Measurements from ENCODE around the gene HMGB4. TPM values are rescaled to one million over a fixed set of nuclear protein-coding genes. Genes with fewer than 3 reads are reported as not detected.

The HMGB4 gene
- total RNA-seq, 1 donor, result not detected

DNA sequence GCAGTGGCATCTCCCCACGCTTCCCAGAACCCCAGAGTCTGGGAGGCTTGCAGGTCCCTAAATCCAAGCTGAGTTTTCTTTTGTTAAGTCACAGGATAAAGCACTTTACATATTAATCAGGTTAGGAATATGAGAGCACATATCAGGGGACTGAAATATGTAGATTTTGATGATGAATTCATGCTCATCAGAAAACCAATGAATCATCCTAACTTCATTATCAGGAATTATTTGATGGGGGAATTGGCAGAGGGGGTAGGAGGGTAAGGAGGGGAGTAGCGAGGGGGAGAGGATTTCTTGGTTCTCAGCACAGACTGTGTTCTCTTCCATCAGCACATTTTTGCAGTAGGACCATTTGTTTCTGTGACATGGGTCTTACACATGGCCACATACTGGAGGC, 32.1 kb downstream of the HMGB4 start:
- no peak overlapping the region for H3K27ac ChIP-seq (ENCODE audit: low read depth, low read length)
- H3K9me3 ChIP-seq (ENCODE audit: low read depth, low read length), result peaks cover 2% of the 10 kb centered on the region
- H3K27me3 ChIP-seq (ENCODE audit: insufficient read depth, low read length), result no peaks in the 10 kb centered on the region
- no peak overlapping the region for H3K4me2 ChIP-seq (ENCODE audit: insufficient read depth, low read length)
- H4K20me1 ChIP-seq (ENCODE audit: insufficient read depth, low read length), result no peaks in the 10 kb centered on the region
- H2AFZ ChIP-seq (ENCODE audit: low read length), result no peak overlapping the region
- TF ChIP-seq, protein P1, sequence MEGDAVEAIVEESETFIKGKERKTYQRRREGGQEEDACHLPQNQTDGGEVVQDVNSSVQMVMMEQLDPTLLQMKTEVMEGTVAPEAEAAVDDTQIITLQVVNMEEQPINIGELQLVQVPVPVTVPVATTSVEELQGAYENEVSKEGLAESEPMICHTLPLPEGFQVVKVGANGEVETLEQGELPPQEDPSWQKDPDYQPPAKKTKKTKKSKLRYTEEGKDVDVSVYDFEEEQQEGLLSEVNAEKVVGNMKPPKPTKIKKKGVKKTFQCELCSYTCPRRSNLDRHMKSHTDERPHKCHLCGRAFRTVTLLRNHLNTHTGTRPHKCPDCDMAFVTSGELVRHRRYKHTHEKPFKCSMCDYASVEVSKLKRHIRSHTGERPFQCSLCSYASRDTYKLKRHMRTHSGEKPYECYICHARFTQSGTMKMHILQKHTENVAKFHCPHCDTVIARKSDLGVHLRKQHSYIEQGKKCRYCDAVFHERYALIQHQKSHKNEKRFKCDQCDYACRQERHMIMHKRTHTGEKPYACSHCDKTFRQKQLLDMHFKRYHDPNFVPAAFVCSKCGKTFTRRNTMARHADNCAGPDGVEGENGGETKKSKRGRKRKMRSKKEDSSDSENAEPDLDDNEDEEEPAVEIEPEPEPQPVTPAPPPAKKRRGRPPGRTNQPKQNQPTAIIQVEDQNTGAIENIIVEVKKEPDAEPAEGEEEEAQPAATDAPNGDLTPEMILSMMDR (IDR thresholded peaks at IDR 0.05; ENCODE audit: extremely low read depth, low read depth, low read length), result no peak
- no peaks in the 10 kb centered on the region for H3K36me3 ChIP-seq (ENCODE audit: insufficient read depth, low read length)
- H3K79me2 ChIP-seq (ENCODE audit: insufficient read depth, low read length), result no peaks in the 10 kb centered on the region
- H3K4me1 ChIP-seq (ENCODE audit: insufficient read depth, low read length), result no peaks in the 10 kb centered on the region
- no peak overlapping the region for H3K4me3 ChIP-seq (ENCODE audit: insufficient read depth, low read length)
- DNase-seq (ENCODE audit: insufficient read length, low spot score, missing footprints), result no peak

DNA sequence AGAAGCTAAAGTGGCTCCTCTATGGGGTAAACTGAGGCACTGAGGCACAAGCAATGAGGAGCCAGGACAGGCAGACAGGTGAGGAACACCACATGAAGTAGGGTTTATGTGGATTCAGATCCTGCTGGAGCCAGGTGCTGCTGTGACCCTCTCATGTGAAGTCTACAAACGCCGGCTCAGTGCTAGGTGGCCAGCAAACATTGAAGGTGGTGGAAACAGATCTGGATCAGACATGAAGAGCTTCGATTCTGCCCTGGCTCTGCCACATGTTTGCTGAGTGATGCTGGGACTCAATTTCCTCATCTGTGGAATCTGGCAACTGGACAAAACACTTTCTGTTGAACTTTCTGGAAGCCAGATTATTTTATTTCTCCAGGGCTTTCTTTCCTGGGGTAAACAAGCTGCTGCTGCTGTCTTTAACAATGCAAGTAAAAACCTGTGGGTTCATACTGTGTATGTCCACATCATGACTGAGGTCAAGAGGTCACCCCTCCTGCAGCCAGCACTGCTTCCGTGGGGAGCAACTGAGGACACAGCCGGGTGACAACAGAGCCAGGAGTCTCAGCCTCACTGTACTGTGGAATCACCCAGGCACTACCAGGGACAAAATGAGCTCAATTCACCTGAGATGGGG, 33.3 kb downstream of the HMGB4 start:
- H3K27me3 ChIP-seq (ENCODE audit: insufficient read depth, low read length), result no peaks in the 10 kb centered on the region
- no peak overlapping the region for H3K4me2 ChIP-seq (ENCODE audit: insufficient read depth, low read length)
- H3K4me1 ChIP-seq (ENCODE audit: insufficient read depth, low read length), result no peaks in the 10 kb centered on the region
- no peaks in the 10 kb centered on the region for H3K79me2 ChIP-seq (ENCODE audit: insufficient read depth, low read length)
- H3K9me3 ChIP-seq (ENCODE audit: low read depth, low read length), result peaks cover 2% of the 10 kb centered on the region
- no peaks in the 10 kb centered on the region for H4K20me1 ChIP-seq (ENCODE audit: insufficient read depth, low read length)
- H3K36me3 ChIP-seq (ENCODE audit: insufficient read depth, low read length), result no peaks in the 10 kb centered on the region
- DNase-seq (ENCODE audit: insufficient read length, low spot score, missing footprints), result no peak
- no peak overlapping the region for H2AFZ ChIP-seq (ENCODE audit: low read length)
- TF ChIP-seq, protein P1 (IDR thresholded peaks at IDR 0.05; ENCODE audit: extremely low read depth, low read depth, low read length), result no peak
- H3K27ac ChIP-seq (ENCODE audit: low read depth, low read length), result no peak overlapping the region
- H3K4me3 ChIP-seq (ENCODE audit: insufficient read depth, low read length), result no peak overlapping the region

- no peak for DNase-seq (ENCODE audit: insufficient read length, low spot score, missing footprints)
- Histone ChIP-seq H3K79me2 (ENCODE audit: insufficient read depth, low read length) (no peaks in the 10 kb centered on the region), H3K9me3 (ENCODE audit: low read depth, low read length) (peaks cover 2% of the 10 kb centered on the region), H3K27me3 (ENCODE audit: insufficient read depth, low read length) (no peaks in the 10 kb centered on the region), H3K4me3 (ENCODE audit: insufficient read depth, low read length) (no peak overlapping the region), H3K36me3 (ENCODE audit: insufficient read depth, low read length) (no peaks in the 10 kb centered on the region), H2AFZ (ENCODE audit: low read length) (no peak overlapping the region), H3K4me2 (ENCODE audit: insufficient read depth, low read length) (no peak overlapping the region), H3K27ac (ENCODE audit: low read depth, low read length) (no peak overlapping the region), H3K4me1 (ENCODE audit: insufficient read depth, low read length) (no peaks in the 10 kb centered on the region), H4K20me1 (ENCODE audit: insufficient read depth, low read length) (no peaks in the 10 kb centered on the region)
- TF ChIP-seq, protein P1 (IDR thresholded peaks at IDR 0.05; ENCODE audit: extremely low read depth, low read depth, low read length), result no peak
Measured at GRCh38 chr1:33898406-33898805, 34.5 kb downstream of the HMGB4 start.

- Histone ChIP-seq H4K20me1 (ENCODE audit: insufficient read depth, low read length) (no peaks in the 10 kb centered on the region), H3K4me3 (ENCODE audit: insufficient read depth, low read length) (no peak overlapping the region), H3K27me3 (ENCODE audit: insufficient read depth, low read length) (no peaks in the 10 kb centered on the region), H3K9me3 (ENCODE audit: low read depth, low read length) (peaks cover 2% of the 10 kb centered on the region), H3K4me1 (ENCODE audit: insufficient read depth, low read length) (no peaks in the 10 kb centered on the region), H3K27ac (ENCODE audit: low read depth, low read length) (no peak overlapping the region), H2AFZ (ENCODE audit: low read length) (no peak overlapping the region), H3K4me2 (ENCODE audit: insufficient read depth, low read length) (no peak overlapping the region), H3K79me2 (ENCODE audit: insufficient read depth, low read length) (no peaks in the 10 kb centered on the region), H3K36me3 (ENCODE audit: insufficient read depth, low read length) (no peaks in the 10 kb centered on the region)
- no peak for DNase-seq (ENCODE audit: insufficient read length, low spot score, missing footprints)
- TF ChIP-seq, protein P1 (IDR thresholded peaks at IDR 0.05; ENCODE audit: extremely low read depth, low read depth, low read length), result no peak
Measured at GRCh38 chr1:33898881-33899280, 35.0 kb downstream of the HMGB4 start.

Data from osteoblast (primary cell).